ENCODE measurements around the gene FOXN1. TPM values are rescaled to one million over a fixed set of nuclear protein-coding genes. Genes with fewer than 3 reads are reported as not detected.

Gene FOXN1
- total RNA-seq, 4 donors from 2014 or later = not detected

DNA sequence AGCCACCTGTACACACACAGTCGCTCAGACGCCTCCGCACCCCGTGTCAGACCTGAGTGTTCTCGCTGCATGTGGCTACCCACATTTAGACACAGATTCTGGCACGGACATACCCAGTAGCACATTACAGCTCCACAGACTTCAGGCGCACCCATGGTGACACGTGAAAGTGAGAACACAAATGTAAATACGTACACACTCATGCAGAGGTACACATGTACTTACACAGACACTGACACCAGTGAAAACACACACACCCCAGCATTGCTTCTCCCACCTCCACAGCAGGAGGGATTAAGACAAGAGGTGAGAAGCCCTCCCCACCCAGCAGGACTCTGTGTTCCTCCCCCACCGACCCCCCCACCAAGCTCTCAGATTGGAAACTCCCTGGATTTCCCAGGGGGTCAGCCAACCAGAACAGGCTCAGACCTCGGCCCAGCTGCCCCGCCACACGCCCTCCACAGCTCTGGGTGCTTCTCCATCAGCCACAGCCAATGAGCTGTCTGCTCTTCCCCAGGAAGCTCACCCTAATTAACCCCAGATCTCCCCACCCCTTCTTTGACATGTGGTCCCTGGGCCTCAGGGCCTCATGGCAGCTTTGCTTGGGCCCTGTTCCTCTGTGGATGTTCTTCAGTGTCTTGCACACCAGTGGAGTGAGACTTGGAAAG lies 5.3 kb upstream of the FOXN1 start:
- H3K4me1 ChIP-seq = peaks cover 0 to 16% (median 0%) of the 10 kb centered on the region in 4 donors
- TF ChIP-seq, protein P1, sequence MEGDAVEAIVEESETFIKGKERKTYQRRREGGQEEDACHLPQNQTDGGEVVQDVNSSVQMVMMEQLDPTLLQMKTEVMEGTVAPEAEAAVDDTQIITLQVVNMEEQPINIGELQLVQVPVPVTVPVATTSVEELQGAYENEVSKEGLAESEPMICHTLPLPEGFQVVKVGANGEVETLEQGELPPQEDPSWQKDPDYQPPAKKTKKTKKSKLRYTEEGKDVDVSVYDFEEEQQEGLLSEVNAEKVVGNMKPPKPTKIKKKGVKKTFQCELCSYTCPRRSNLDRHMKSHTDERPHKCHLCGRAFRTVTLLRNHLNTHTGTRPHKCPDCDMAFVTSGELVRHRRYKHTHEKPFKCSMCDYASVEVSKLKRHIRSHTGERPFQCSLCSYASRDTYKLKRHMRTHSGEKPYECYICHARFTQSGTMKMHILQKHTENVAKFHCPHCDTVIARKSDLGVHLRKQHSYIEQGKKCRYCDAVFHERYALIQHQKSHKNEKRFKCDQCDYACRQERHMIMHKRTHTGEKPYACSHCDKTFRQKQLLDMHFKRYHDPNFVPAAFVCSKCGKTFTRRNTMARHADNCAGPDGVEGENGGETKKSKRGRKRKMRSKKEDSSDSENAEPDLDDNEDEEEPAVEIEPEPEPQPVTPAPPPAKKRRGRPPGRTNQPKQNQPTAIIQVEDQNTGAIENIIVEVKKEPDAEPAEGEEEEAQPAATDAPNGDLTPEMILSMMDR (IDR thresholded peaks at IDR 0.05) = no peak
- no peak for TF ChIP-seq POLR2A (IDR thresholded peaks at IDR 0.05)
- peaks cover 0 to 5% (median 0%) of the 10 kb centered on the region in 3 donors for H3K36me3 ChIP-seq
- no peaks in the 10 kb centered on the region for H3K9me3 ChIP-seq
- no peaks in the 10 kb centered on the region for H3K27me3 ChIP-seq
- no peak for DNase-seq
- H3K27ac ChIP-seq = no peak overlapping the region
- no peak overlapping the region for H3K4me3 ChIP-seq

DNA sequence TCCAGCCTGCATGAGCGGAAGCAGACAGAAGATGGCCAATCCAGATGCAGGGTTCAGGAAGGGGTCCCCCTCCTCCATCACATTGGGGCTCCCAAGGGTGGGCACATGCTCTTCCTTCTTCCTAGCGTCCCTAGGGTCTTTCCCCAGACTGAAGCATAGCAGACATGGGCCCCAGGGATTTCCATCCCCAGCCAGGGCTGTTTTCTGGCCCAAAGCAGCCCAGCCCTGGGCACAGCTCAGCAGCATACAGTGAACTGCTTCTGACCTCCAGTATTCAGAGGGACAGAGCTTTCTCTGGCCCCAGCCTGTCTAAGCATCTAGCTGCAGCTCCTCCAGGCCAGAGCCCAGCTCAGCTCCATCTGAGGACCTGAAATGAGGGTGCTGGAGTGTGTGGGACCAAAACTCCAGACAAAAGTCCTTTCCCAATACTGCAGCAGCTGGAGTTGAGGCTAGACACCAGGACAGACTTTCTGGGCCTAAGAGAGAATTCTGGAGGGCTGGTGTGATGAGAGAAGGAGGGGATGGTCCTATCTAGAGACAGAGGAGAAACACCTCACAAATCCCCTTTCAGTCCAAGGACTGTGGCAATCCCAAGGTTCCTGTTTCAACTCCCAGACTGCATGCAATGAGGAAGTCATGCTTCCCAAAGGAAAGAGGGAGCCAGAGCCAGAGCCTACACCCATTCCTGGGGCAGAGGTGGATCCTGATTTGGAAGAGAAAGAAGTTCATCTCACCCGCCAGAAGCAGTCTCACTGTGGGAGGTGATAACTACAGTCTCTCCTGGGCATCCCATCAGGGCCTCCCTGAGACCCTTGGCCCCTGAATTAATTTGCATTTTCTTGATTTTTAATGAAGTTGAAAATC lies 4.5 kb upstream of the FOXN1 start:
- TF ChIP-seq POLR2A (IDR thresholded peaks at IDR 0.05) = no peak
- TF ChIP-seq, protein P1 (IDR thresholded peaks at IDR 0.05) = no peak
- Histone ChIP-seq H3K27ac (no peak overlapping the region), H3K4me3 (no peak overlapping the region), H3K27me3 (no peaks in the 10 kb centered on the region), H3K9me3 (no peaks in the 10 kb centered on the region), H3K4me1 (peaks cover 0 to 16% (median 0%) of the 10 kb centered on the region in 4 donors), H3K36me3 (no peaks in the 10 kb centered on the region)
- DNase-seq = no peak

DNA sequence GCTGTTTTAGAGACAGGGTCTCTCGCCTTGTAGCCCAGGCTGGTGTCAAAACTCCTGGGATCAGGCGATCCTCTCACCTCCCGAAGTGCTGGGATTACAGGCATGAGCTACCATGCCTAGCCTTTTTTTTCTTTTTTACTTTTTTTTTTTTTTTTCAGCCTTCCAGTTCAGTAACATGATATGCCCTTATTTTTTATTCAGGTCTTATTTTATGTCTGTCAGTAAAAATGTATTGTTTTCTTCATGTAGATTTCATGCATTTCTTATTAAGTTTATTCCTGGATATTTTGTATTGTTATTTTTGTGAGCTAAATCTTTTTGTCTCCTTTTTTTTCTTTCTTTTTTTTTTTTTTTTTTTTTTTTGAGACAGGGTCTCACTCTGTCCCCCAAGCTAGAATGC lies 2.7 kb upstream of the FOXN1 start:
- no peak overlapping the region for H3K4me3 ChIP-seq
- DNase-seq = no peak
- no peaks in the 10 kb centered on the region for H3K36me3 ChIP-seq
- no peaks in the 10 kb centered on the region for H3K9me3 ChIP-seq
- H3K27ac ChIP-seq = no peak overlapping the region
- TF ChIP-seq, protein P1 (IDR thresholded peaks at IDR 0.05) = no peak
- no peak for TF ChIP-seq POLR2A (IDR thresholded peaks at IDR 0.05)
- H3K27me3 ChIP-seq = no peaks in the 10 kb centered on the region
- H3K4me1 ChIP-seq = peaks cover 0 to 16% (median 0%) of the 10 kb centered on the region in 4 donors

DNA sequence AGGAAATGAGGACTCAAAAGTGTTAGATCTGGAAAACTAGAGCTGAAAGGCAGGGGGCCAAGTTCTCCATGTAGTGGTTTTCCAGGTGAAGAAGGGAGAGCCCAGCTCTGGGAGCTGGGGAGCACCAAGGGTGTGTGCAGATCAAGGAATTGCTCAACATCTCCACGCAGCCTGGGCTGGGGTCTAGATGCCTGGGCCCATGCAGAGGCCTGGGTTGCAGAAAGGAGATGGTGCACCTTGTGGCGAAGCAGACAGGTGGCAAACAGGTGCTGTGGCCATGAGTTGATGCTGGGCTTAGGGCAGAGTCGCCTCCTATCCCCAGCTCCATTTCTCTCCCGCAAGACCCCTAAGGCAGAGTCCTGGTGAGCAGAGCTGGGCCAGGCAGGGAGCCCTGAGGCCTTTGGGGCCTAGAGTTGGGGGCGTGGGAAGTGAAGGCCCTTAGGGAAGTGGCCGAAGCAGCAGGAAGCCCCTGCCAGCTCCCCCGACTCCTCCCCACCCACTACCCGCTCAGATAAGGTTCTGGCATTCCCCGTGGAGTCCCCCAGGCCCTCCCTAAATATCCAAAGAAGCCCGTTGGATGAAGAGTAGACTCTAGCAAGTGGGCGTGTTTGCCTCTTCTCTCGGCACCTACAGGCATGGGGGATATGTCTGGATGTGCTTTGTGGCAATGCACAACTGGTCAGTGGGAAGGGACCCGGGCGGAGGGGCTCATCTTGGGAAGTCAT lies 777 bp downstream of the FOXN1 start:
- Histone ChIP-seq H3K27ac (no peak overlapping the region), H3K36me3 (no peaks in the 10 kb centered on the region), H3K27me3 (no peaks in the 10 kb centered on the region), H3K4me1 (no peaks in the 10 kb centered on the region), H3K4me3 (no peak overlapping the region), H3K9me3 (no peaks in the 10 kb centered on the region)
- no peak for DNase-seq
- TF ChIP-seq POLR2A (IDR thresholded peaks at IDR 0.05) = no peak
- TF ChIP-seq, protein P1 (IDR thresholded peaks at IDR 0.05) = no peak

DNA sequence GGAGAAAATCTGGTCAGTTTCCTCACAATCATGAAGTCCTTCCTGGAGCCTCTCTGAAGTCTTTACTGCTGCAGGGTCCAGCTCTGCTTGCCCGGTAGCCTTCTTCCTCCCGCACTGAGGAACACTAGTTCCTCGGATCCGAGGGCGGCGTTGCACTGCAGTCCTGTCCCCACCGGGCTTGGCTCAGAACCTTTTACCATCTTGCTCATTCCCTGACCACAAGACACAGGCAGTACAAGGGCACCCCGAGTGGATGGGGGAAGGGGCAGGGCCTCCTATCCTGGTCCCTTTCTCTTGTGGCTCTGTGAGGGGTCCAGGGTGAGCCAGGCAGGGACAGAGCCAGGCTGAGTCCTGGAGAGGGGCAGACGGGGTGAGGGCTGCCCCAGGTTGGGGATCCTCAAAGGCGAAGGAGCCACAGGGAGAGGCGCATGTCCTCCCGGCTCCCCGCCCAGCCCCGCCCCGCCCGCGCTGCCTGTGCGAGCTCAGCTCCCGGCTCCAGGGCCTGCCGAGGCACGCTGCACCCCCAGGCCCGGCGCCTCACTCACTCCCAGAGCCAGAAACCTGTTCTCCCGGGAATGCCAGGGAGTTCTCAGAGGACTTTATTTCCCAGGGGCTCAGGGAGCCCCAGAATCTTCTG lies 1.5 kb downstream of the FOXN1 start:
- H3K9me3 ChIP-seq = no peaks in the 10 kb centered on the region
- no peak for TF ChIP-seq POLR2A (IDR thresholded peaks at IDR 0.05)
- TF ChIP-seq, protein P1 (IDR thresholded peaks at IDR 0.05) = no peak
- no peak for DNase-seq
- H3K4me3 ChIP-seq = no peak overlapping the region
- H3K4me1 ChIP-seq = no peaks in the 10 kb centered on the region
- H3K27me3 ChIP-seq = no peaks in the 10 kb centered on the region
- no peaks in the 10 kb centered on the region for H3K36me3 ChIP-seq
- H3K27ac ChIP-seq = no peak overlapping the region
